HG02938 (cell line): ENCODE measurements around the gene GALNT2.

Source experiments
- ATAC-seq: cut with Tn5 transposase; IDR thresholded peaks from one replicate; pipeline ENCODE4 v1.9.1; 2021; ENCODE audit warnings: mild to moderate bottlenecking, moderate library complexity; ENCODE audit not compliant: unreplicated experiment

Gene GALNT2

GRCh38 chr1:230066466-230067404 is at the start of gene GALNT2:
TSS of gene GALNT2 (plus strand) at chr1:230067238. CDS start at chr1:230067281, 43 bp downstream.
- ATAC-seq: peak; percentile 77

GRCh38 chr1:230020451-230020850 is 46.6 kb upstream of the GALNT2 start:
- ATAC-seq: no peak

- no peak for ATAC-seq
Measured at GRCh38 chr1:230022666-230023380, 44.2 kb upstream of the GALNT2 start.

GRCh38 chr1:230025686-230026085 is 41.4 kb upstream of the GALNT2 start:
- no peak for ATAC-seq

GRCh38 chr1:230026139-230026538 is 40.9 kb upstream of the GALNT2 start:
- ATAC-seq: no peak

- ATAC-seq: no peak
Measured at GRCh38 chr1:230026572-230026971, 40.5 kb upstream of the GALNT2 start.

GRCh38 chr1:230028602-230029223 is 38.3 kb upstream of the GALNT2 start:
- ATAC-seq: no peak

GRCh38 chr1:230029244-230029941 is 37.6 kb upstream of the GALNT2 start:
- ATAC-seq: no peak

GRCh38 chr1:230030122-230030821 is 36.8 kb upstream of the GALNT2 start:
- ATAC-seq: no peak

GRCh38 chr1:230031131-230031530 is 35.9 kb upstream of the GALNT2 start:
- ATAC-seq: no peak

- ATAC-seq: no peak
Measured at GRCh38 chr1:230032516-230033281, 34.3 kb upstream of the GALNT2 start.

GRCh38 chr1:230037261-230037660 is 29.8 kb upstream of the GALNT2 start:
- ATAC-seq: peak; percentile 64

GRCh38 chr1:230040440-230040839 is 26.6 kb upstream of the GALNT2 start:
- no peak for ATAC-seq

GRCh38 chr1:230043081-230043480 is 24.0 kb upstream of the GALNT2 start:
- ATAC-seq: no peak

GRCh38 chr1:230044729-230045128 is 22.3 kb upstream of the GALNT2 start:
- ATAC-seq: no peak

GRCh38 chr1:230047114-230047865 is 19.7 kb upstream of the GALNT2 start:
- no peak for ATAC-seq

GRCh38 chr1:230048322-230048721 is 18.7 kb upstream of the GALNT2 start:
- ATAC-seq: no peak

GRCh38 chr1:230048922-230049321 is 18.1 kb upstream of the GALNT2 start:
- ATAC-seq: no peak

GRCh38 chr1:230049731-230050130 is 17.3 kb upstream of the GALNT2 start:
- ATAC-seq: no peak
